Measurements from ENCODE around the gene RBMX.

The RBMX gene

GRCh38 chrX:136829413-136829812 is 51.1 kb downstream of the RBMX start:
- DNase-seq: no peak

- DNase-seq: no peak
Measured at GRCh38 chrX:136828830-136829229, 51.7 kb downstream of the RBMX start.

GRCh38 chrX:136827026-136827425 is 53.5 kb downstream of the RBMX start:
- DNase-seq: no peak

GRCh38 chrX:136825771-136826170 is 54.8 kb downstream of the RBMX start:
- no peak for DNase-seq

All from hippocampal formation (tissue), 2 donors.